Mesodermal cell (in vitro differentiated cells): ENCODE results near the gene GAA.

Experiments used
- H3K27ac ChIP-seq: 2 replicates; pipeline ENCODE4 v1.7.0; 2013; ENCODE audit warnings: mild to moderate bottlenecking, low read depth, low read length, moderate library complexity; ENCODE audit not compliant: severe bottlenecking
- H3K36me3 ChIP-seq: 2 replicates; pipeline ENCODE4 v1.7.1; 2013; ENCODE audit warnings: mild to moderate bottlenecking, low read length, moderate library complexity; ENCODE audit not compliant: control insufficient read depth, insufficient read depth
- H3K4me1 ChIP-seq: one replicate; pipeline ENCODE4 v1.7.1; 2013; ENCODE audit warnings: mild to moderate bottlenecking, low read length; ENCODE audit not compliant: insufficient read depth, control insufficient read depth, poor library complexity, severe bottlenecking
- H3K4me3 ChIP-seq: 2 replicates; pipeline ENCODE4 v1.7.0; 2013; ENCODE audit warnings: low read length, control low read depth, mild to moderate bottlenecking; ENCODE audit not compliant: insufficient read depth, poor library complexity, severe bottlenecking; ENCODE audit errors: extremely low read depth
- H3K9me3 ChIP-seq: 2 replicates; pipeline ENCODE4 v1.7.1; 2013; ENCODE audit warnings: mild to moderate bottlenecking, low read length, moderate library complexity; ENCODE audit not compliant: control insufficient read depth
- WGBS, 2 experiments: methylation state at CpG; one replicate each; pipeline ENCODE4 v1.1.5; 2013; ENCODE audit warnings: missing lambda C conversion rate in 2 of 2; ENCODE audit not compliant: insufficient coverage in 2 of 2; 5-methylcytosine and 5-hydroxymethylcytosine counted together

GAA gene

DNA sequence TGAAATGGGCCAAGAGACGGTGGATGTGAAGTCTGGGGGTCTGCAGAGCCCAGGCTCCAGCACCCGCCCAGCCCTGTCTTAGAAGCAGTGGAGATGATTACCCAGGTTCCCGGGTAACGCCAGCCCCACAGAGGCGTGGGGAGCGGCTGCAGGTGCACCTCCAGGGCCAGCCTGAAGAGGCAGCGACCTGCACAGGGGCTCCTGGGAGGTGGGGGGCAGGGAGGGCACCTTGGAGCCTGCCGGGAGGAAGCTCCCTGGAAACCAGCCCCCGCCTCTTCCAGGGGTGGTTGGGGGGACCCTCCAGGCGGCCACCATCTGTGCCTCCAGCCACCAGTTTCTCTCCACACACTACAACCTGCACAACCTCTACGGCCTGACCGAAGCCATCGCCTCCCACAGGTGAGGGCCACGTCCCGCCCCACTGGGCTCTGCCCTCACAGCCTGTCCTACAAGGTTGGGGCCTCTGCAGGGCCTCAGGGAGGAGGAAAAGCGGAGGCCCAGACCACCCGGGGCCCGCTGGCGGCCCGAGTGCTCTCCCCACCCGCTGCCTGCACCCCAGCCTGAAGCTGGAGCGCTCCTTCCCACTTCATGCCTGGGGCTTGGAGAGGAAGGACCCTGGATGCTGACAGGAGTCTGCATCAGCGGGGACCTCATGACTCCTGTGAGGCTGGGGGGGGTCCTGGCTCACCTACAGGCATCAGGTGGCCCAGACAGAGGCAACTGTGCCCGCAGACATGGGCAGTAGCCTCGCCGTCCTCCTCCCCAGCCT, 10.5 kb downstream of the GAA start:
- Histone ChIP-seq H3K4me3 (no peak overlapping the region), H3K36me3 (peaks cover 3% of the 10 kb centered on the region), H3K27ac (no peak overlapping the region), H3K4me1 (peaks cover 3% of the 10 kb centered on the region), H3K9me3 (peaks cover 9% of the 10 kb centered on the region)
- 84 to 94% methylated on average over 9 to 23 of the region's 26 CpGs for WGBS, 2 experiments

DNA sequence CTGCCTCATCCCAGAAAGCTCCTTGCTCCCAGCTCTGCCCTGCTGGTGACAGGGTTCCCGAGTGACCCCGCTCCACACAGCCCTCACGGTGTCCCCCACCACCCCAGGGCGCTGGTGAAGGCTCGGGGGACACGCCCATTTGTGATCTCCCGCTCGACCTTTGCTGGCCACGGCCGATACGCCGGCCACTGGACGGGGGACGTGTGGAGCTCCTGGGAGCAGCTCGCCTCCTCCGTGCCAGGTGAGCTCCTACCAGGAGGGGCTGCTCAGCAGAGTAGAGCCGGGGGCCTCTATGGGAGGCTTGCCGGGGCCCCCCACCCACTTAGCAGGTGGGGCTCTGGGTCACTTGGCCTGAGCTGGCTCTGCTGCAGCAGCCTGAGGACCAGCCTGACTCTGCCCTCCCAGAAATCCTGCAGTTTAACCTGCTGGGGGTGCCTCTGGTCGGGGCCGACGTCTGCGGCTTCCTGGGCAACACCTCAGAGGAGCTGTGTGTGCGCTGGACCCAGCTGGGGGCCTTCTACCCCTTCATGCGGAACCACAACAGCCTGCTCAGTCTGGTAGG, 11.2 kb downstream of the GAA start:
- Histone ChIP-seq H3K4me3 (no peak overlapping the region), H3K36me3 (peaks cover 3% of the 10 kb centered on the region), H3K9me3 (peaks cover 9% of the 10 kb centered on the region), H3K27ac (no peak overlapping the region), H3K4me1 (peaks cover 3% of the 10 kb centered on the region)
- WGBS, 2 experiments, result 92 to 97% methylated on average over 15 to 20 of the region's 24 CpGs

DNA sequence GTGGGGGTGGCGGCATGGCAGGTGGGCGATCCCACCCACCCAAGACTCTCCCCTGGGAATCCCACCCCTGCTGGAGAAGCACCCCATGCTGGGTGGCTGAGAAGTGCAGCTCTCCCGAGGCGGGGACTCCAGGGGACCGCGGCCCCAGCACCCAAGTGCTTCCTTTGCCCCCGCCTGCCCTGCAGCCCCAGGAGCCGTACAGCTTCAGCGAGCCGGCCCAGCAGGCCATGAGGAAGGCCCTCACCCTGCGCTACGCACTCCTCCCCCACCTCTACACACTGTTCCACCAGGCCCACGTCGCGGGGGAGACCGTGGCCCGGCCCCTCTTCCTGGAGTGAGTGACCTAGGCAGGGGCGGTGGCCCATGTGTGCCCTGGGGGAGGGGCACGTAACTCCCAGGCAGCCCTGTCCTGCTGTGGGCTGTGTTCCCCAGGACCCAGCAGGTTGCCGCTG, 11.7 kb downstream of the GAA start:
- Histone ChIP-seq H3K4me1 (peaks cover 3% of the 10 kb centered on the region), H3K4me3 (no peak overlapping the region), H3K27ac (no peak overlapping the region), H3K9me3 (peaks cover 9% of the 10 kb centered on the region), H3K36me3 (peaks cover 3% of the 10 kb centered on the region)
- WGBS, 2 experiments, result 66 to 85% methylated on average over 10 to 13 of the region's 20 CpGs

DNA sequence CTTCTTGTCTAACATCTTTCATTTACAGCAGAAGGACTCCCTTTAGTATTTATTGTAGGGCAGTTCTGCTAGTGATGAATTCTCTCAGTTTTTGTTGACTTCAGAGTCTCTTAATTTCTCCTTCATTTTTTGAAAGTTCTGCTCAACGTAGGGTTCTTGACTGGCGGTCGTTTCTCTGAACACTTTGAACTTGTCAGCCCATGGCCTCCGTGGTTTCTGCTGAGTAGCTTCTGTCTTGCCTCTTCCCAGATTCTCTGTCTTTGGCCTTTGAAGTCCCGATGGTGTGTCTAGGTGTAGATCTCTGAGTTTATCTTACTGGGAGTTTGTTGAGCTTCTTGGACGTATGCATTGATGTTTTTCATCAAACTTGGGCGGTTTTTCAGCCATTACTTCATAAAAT, 13.4 kb downstream of the GAA start:
- Histone ChIP-seq H3K27ac (no peak overlapping the region), H3K9me3 (peaks cover 9% of the 10 kb centered on the region), H3K36me3 (peaks cover 3% of the 10 kb centered on the region), H3K4me3 (no peak overlapping the region), H3K4me1 (peaks cover 3% of the 10 kb centered on the region)
- WGBS, 2 experiments, result 93 to 96% methylated on average over 6 of the region's 7 CpGs

DNA sequence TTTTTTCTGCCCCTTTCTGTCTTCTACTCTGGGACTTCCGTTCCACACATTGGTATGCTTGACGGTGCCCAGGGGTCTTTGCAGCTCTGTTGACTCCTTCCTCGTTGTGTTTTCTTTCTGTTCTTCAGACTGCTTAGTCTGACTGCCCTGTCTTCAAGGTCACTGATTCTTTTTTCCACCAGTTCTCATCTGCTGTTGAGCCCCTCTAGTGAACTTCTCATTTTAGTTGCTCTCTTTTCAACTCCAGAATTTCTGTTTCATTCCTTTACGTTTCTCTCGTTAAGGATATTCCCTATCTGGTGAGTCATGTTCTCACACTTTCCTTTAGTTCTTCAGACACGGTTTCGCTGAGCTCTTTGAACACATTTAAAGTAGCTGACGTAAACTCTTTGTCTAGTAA, 13.8 kb downstream of the GAA start:
- Histone ChIP-seq H3K36me3 (peaks cover 3% of the 10 kb centered on the region), H3K9me3 (peaks cover 9% of the 10 kb centered on the region), H3K4me3 (no peak overlapping the region), H3K4me1 (peaks cover 3% of the 10 kb centered on the region), H3K27ac (no peak overlapping the region)
- WGBS, 2 experiments, result 97% methylated on average over 8 of the region's 8 CpGs

DNA sequence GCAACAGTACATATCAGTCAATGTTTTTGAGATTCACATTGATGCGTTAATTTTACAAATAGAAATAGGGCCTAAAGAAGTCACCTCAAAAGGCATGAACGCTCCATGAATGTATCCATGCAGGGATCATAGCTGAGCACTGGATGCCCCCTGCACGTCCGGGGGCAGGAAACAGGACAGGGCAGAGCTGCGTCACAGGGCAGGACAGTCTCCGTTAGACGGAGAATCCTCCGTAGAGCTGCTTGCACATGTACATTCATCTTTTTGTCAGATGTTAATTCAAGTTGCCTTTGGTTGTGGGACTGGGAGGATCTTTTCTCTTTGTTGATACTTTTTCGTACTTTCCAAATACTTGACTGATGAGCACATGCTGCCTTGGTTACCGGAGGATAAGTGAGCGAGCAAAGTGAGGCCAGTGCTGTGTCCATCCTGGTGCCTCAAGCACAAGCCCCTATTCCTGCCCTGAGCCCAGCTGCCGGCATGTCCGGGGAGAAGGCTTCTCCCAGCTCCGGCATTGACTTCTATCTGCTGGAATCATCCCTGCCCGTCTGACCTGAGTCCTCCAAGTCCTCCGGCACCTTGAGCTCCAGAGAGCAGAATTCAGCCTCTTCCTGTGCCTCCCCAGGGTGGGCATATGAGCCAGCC, 15.0 kb downstream of the GAA start:
- WGBS, 2 experiments, result 93% methylated on average over 14 to 15 of the region's 16 CpGs
- Histone ChIP-seq H3K27ac (no peak overlapping the region), H3K4me1 (peaks cover 3% of the 10 kb centered on the region), H3K36me3 (peaks cover 3% of the 10 kb centered on the region), H3K9me3 (peaks cover 9% of the 10 kb centered on the region), H3K4me3 (no peak overlapping the region)

DNA sequence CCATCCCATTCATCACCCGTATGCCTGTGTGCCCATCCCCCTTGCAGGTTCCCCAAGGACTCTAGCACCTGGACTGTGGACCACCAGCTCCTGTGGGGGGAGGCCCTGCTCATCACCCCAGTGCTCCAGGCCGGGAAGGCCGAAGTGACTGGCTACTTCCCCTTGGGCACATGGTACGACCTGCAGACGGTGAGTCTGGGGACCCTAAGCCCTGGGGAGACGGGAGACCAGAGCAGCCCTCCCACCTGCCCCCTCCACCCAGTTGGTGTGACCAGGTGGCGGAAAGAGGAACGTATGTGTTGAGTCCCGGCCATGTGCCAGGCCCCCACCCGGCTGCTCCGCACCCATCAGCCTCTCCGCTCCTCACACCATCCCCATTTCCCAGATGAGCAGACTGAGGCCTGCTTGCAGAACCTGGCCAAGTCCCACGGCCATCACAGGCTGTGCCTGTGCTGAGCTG, 15.6 kb downstream of the GAA start:
- Histone ChIP-seq H3K36me3 (peaks cover 3% of the 10 kb centered on the region), H3K4me1 (peaks cover 3% of the 10 kb centered on the region), H3K4me3 (no peak overlapping the region), H3K27ac (no peak overlapping the region), H3K9me3 (peaks cover 9% of the 10 kb centered on the region)
- WGBS, 2 experiments, result 96 to 100% methylated on average over 8 to 13 of the region's 13 CpGs

DNA sequence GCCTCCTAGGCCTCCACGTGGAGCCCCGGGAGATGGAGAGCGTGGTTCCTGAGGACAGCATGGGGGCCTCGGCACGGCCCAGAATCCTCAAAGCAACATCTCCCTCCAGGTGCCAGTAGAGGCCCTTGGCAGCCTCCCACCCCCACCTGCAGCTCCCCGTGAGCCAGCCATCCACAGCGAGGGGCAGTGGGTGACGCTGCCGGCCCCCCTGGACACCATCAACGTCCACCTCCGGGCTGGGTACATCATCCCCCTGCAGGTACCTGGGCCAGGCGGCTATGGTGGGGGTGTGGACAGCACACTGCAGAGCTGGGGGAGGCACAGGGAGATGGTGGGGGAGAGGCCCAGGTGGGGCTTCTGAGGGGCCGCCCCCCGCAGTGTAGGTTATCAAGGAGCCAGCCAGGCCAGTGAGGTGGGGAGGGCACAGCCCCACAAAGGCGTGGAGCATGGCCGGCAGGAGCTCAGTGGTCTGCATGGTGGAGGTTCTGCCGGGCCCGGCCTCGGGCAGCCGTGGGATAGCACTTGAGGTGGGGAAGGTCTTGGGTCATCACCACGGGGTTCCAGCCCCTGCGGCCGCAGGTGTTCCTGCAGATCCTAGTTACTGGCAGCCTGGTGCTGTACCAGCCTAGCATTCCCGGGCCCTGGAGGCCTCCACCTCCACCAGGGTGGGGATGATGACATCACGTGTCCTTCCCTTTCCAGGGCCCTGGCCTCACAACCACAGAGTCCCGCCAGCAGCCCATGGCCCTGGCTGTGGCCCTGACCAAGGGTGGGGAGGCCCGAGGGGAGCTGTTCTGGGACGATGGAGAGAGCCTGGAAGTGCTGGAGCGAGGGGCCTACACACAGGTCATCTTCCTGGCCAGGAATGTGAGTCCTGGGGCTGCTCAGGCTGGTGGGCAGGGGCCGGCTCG, 16.4 kb downstream of the GAA start:
- no peak overlapping the region for H3K4me3 ChIP-seq
- peaks cover 9% of the 10 kb centered on the region for H3K9me3 ChIP-seq
- H3K27ac ChIP-seq, result no peak overlapping the region
- H3K36me3 ChIP-seq, result peaks cover 1% of the 10 kb centered on the region
- peaks cover 3% of the 10 kb centered on the region for H3K4me1 ChIP-seq
- 94 to 96% methylated on average over 18 to 28 of the region's 31 CpGs for WGBS, 2 experiments

DNA sequence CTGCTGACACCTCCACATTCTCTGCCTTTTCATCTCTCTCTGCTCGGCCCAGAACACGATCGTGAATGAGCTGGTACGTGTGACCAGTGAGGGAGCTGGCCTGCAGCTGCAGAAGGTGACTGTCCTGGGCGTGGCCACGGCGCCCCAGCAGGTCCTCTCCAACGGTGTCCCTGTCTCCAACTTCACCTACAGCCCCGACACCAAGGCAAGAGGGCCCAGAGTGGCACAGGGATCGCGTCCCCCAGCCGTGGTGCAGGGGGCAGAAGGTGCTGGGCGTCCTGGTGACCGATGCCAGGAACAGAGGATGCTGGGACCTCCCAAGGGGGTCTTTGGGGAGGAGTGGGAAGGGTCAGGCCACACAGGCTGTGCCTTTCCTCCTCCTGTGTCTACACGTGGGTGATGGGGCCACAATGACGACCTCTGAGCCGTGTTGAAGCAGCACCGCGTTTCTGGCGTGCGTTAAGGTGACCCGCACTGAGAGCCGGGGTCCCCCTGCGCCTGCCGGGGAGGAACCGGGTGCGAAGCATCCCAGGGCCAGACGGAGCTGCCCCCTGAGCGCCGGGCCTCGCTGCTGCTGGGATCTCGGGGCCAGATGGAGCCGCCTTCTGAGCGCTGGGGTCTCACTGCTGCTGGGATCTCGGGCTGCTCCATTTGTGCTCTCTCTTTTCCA, 17.4 kb downstream of the GAA start:
- peaks cover 3% of the 10 kb centered on the region for H3K4me1 ChIP-seq
- WGBS, 2 experiments, result 90 to 93% methylated on average over 29 to 34 of the region's 35 CpGs
- peaks cover 9% of the 10 kb centered on the region for H3K9me3 ChIP-seq
- H3K27ac ChIP-seq, result no peak overlapping the region
- H3K4me3 ChIP-seq, result no peak overlapping the region
- no peaks in the 10 kb centered on the region for H3K36me3 ChIP-seq

DNA sequence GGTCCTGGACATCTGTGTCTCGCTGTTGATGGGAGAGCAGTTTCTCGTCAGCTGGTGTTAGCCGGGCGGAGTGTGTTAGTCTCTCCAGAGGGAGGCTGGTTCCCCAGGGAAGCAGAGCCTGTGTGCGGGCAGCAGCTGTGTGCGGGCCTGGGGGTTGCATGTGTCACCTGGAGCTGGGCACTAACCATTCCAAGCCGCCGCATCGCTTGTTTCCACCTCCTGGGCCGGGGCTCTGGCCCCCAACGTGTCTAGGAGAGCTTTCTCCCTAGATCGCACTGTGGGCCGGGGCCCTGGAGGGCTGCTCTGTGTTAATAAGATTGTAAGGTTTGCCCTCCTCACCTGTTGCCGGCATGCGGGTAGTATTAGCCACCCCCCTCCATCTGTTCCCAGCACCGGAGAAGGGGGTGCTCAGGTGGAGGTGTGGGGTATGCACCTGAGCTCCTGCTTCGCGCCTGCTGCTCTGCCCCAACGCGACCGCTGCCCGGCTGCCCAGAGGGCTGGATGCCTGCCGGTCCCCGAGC, 17.9 kb downstream of the GAA start:
- 95 to 97% methylated on average over 11 to 18 of the region's 24 CpGs for WGBS, 2 experiments
- Histone ChIP-seq H3K36me3 (no peaks in the 10 kb centered on the region), H3K4me3 (no peak overlapping the region), H3K27ac (no peak overlapping the region), H3K9me3 (peaks cover 9% of the 10 kb centered on the region), H3K4me1 (peaks cover 6% of the 10 kb centered on the region)
